Osteoblast (primary cell): ENCODE measurements around the gene BCAS3. TPM values are rescaled to one million over a fixed set of nuclear protein-coding genes. Genes with fewer than 3 reads are reported as not detected.

ENCODE experiments used
- DNase-seq: peaks from one replicate; pipeline ENCODE4 v3.0.0; 2011; ENCODE audit warnings: low spot score, mixed read lengths; ENCODE audit not compliant: insufficient read length; ENCODE audit errors: missing footprints
- H2AFZ ChIP-seq: 2 replicates; pipeline ENCODE4 v1.6.0; 2011; ENCODE audit warnings: mild to moderate bottlenecking, low read length
- H3K27ac ChIP-seq: 2 replicates; pipeline ENCODE4 v1.5.1; 2011; ENCODE audit warnings: mild to moderate bottlenecking, low read depth, low read length, moderate library complexity
- H3K27me3 ChIP-seq: 2 replicates; pipeline ENCODE4 v1.6.0; 2012; ENCODE audit warnings: mild to moderate bottlenecking, control low read depth, inconsistent platforms, low read length, moderate library complexity; ENCODE audit not compliant: insufficient read depth
- H3K36me3 ChIP-seq: 2 replicates; pipeline ENCODE4 v1.5.1; 2011; ENCODE audit warnings: mild to moderate bottlenecking, low read length, control low read depth, moderate library complexity; ENCODE audit not compliant: insufficient read depth
- H3K4me1 ChIP-seq: 2 replicates; pipeline ENCODE4 v1.5.1; 2011; ENCODE audit warnings: mild to moderate bottlenecking, low read length, control low read depth, moderate library complexity; ENCODE audit not compliant: insufficient read depth
- H3K4me2 ChIP-seq: 2 replicates; pipeline ENCODE4 v1.6.0; 2011; ENCODE audit warnings: mild to moderate bottlenecking, low read length; ENCODE audit not compliant: insufficient read depth
- H3K4me3 ChIP-seq: fragments of 200-600 bp; sonication (generic); 3 replicates; pipeline ENCODE4 v1.5.1; 2012; ENCODE audit warnings: mild to moderate bottlenecking, low read length, inconsistent platforms; ENCODE audit not compliant: insufficient read depth
- H3K79me2 ChIP-seq: 2 replicates; pipeline ENCODE4 v1.6.0; 2012; ENCODE audit warnings: mild to moderate bottlenecking, low read length, control low read depth, inconsistent platforms; ENCODE audit not compliant: insufficient read depth
- H3K9me3 ChIP-seq: 2 replicates; pipeline ENCODE4 v1.5.1; 2011; ENCODE audit warnings: low read depth, low read length, control low read depth
- H4K20me1 ChIP-seq: 2 replicates; pipeline ENCODE4 v1.6.0; 2012; ENCODE audit warnings: mild to moderate bottlenecking, low read length, control low read depth; ENCODE audit not compliant: insufficient read depth
- CTCF ChIP-seq: IDR thresholded peaks from 2 replicates; pipeline ENCODE4 v1.5.1; 2011; ENCODE audit warnings: mild to moderate bottlenecking, low read depth, low read length, moderate library complexity; ENCODE audit errors: extremely low read depth
- total RNA-seq: library from RNA; depleted of rRNA; stranded (reverse); fragments of >200 nt; gene quantifications from 2 replicates; pipeline ENCODE4 v1.2.3, GENCODE V29; 2012

Gene BCAS3
- total RNA-seq, 1 donor = 31.5 TPM

DNA sequence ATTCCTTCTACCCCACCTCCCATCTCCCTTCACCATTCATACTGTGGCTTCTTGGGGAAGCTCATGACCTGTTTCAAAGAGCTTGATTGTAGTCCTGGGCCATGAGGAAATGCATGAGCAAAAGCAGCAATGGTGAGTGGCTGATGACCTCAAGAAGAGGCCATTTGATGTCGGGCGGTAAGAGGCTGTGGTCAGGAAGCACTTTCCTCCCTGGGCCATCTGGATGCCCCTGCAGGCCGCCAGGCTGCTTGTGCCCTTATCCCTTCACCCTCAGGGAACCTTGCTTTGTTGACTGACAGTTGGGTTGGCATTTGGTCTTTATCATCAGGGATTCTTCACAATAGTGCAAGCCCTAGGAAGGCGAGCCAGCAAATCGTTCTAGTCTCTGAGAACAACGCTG, 643.7 kb downstream of the BCAS3 start:
- no peaks in the 10 kb centered on the region for H3K9me3 ChIP-seq
- DNase-seq = no peak
- no peaks in the 10 kb centered on the region for H4K20me1 ChIP-seq
- TF ChIP-seq CTCF = no peak
- H2AFZ ChIP-seq = no peak overlapping the region
- no peaks in the 10 kb centered on the region for H3K79me2 ChIP-seq
- H3K27ac ChIP-seq = no peak overlapping the region
- H3K4me3 ChIP-seq = no peak overlapping the region
- H3K4me2 ChIP-seq = no peak overlapping the region
- H3K27me3 ChIP-seq = no peaks in the 10 kb centered on the region
- H3K36me3 ChIP-seq = no peaks in the 10 kb centered on the region
- H3K4me1 ChIP-seq = peaks cover 38% of the 10 kb centered on the region

- Histone ChIP-seq H3K27ac (peak overlapping the region; percentile 88), H3K4me1 (peaks cover 42% of the 10 kb centered on the region), H4K20me1 (no peaks in the 10 kb centered on the region), H3K9me3 (no peaks in the 10 kb centered on the region), H3K79me2 (no peaks in the 10 kb centered on the region), H3K4me2 (no peak overlapping the region), H2AFZ (peak overlapping the region; percentile 30), H3K36me3 (no peaks in the 10 kb centered on the region), H3K27me3 (no peaks in the 10 kb centered on the region), H3K4me3 (no peak overlapping the region)
- TF ChIP-seq CTCF = no peak
- DNase-seq = no peak
Observed at GRCh38 chr17:61322325-61323002, 644.8 kb downstream of the BCAS3 start.

GRCh38 chr17:61323003-61323908, 645.6 kb downstream of the BCAS3 start:
- no peaks in the 10 kb centered on the region for H3K9me3 ChIP-seq
- DNase-seq = peak; percentile 47
- no peak overlapping the region for H3K4me3 ChIP-seq
- TF ChIP-seq CTCF = no peak
- no peaks in the 10 kb centered on the region for H3K27me3 ChIP-seq
- no peaks in the 10 kb centered on the region for H3K36me3 ChIP-seq
- peaks cover 42% of the 10 kb centered on the region for H3K4me1 ChIP-seq
- no peaks in the 10 kb centered on the region for H3K79me2 ChIP-seq
- no peak overlapping the region for H3K4me2 ChIP-seq
- peak overlapping the region; percentile 41 for H2AFZ ChIP-seq
- H3K27ac ChIP-seq = peak overlapping the region; percentile 88
- H4K20me1 ChIP-seq = no peaks in the 10 kb centered on the region
